Panc1 (cell line): Measurements from ENCODE around the gene LIPT2. TPM values are rescaled to one million over a fixed set of nuclear protein-coding genes. Genes with fewer than 3 reads are reported as not detected.

Source experiments
- ATAC-seq: fragments of 200-7000 bp; cut with Tn5 transposase; 2 replicates; pipeline ENCODE4 v1.9.1; 2020; ENCODE audit warnings: mild to moderate bottlenecking, moderate library complexity
- BruUV-seq: library from RNA; stranded (reverse); fragments of 400-500 nt; replicated peaks from 2 replicates; lab custom pipeline; 2021; lab: Mats Ljungman, UMichigan
- CTCF ChIA-PET: fragments of 300-600 bp; sonication (Branson Sonifier 250); formaldehyde crosslinking; loops from one replicate; lab custom pipeline; 2022; ENCODE audit warnings: antibody characterized with exemption; lab: Charles Lee
- POLR2A ChIA-PET: fragments of 300-600 bp; sonication (Branson Sonifier 250); formaldehyde crosslinking; loops from one replicate; lab custom pipeline; 2022; ENCODE audit warnings: antibody characterized with exemption; lab: Charles Lee
- DNase-seq: peaks from one replicate; pipeline ENCODE4 v3.0.0-alpha.2; 2010; ENCODE audit warnings: low read depth, low spot score
- H3K27ac ChIP-seq: 2 replicates; pipeline ENCODE4 v1.5.1; 2011; ENCODE audit warnings: mild to moderate bottlenecking, low read length, inconsistent platforms
- H3K27me3 ChIP-seq: fragments of 200-500 bp; sonication (Bioruptor generic); 2 replicates; pipeline ENCODE4 v1.6.0; 2014; ENCODE audit warnings: low read length, inconsistent platforms; ENCODE audit not compliant: control insufficient read depth, insufficient read depth
- H3K36me3 ChIP-seq: fragments of 200-500 bp; sonication (Bioruptor generic); 2 replicates; pipeline ENCODE4 v1.5.1; 2014; ENCODE audit warnings: inconsistent platforms, mild to moderate bottlenecking, low read length, moderate library complexity; ENCODE audit not compliant: control insufficient read depth, insufficient read depth
- H3K4me1 ChIP-seq: 2 replicates; pipeline ENCODE4 v1.5.1; 2011; ENCODE audit warnings: inconsistent platforms, mild to moderate bottlenecking, low read length, moderate library complexity; ENCODE audit not compliant: control insufficient read depth, insufficient read depth
- H3K4me3 ChIP-seq, 2 experiments: 2 replicates each; pipeline ENCODE4 v1.5.1; 2011 to 2012; ENCODE audit warnings: low read depth in 2 of 2, low read length in 2 of 2, mild to moderate bottlenecking in 2 of 2, inconsistent platforms in 1 of 2, moderate library complexity in 1 of 2
- H3K9me3 ChIP-seq: fragments of 200-500 bp; sonication (Bioruptor generic); 2 replicates; pipeline ENCODE4 v1.5.1; 2014; ENCODE audit warnings: low read depth, mild to moderate bottlenecking, inconsistent platforms, low read length, moderate library complexity; ENCODE audit not compliant: control insufficient read depth, insufficient read depth
- POLR2AphosphoS5 ChIP-seq: IDR thresholded peaks from 2 replicates; pipeline ENCODE4 v1.6.1; 2012; ENCODE audit warnings: mild to moderate bottlenecking, low read depth, low read length, moderate library complexity
- SIN3A ChIP-seq: IDR thresholded peaks from 2 replicates; pipeline ENCODE4 v1.6.1; 2012; ENCODE audit warnings: low read depth, mild to moderate bottlenecking, low read length, moderate library complexity, borderline replicate concordance; ENCODE audit not compliant: insufficient read depth
- TCF7L2 ChIP-seq: IDR thresholded peaks from 2 replicates; pipeline ENCODE4 v1.6.1; 2011; ENCODE audit warnings: mild to moderate bottlenecking, low read depth, low read length, inconsistent platforms
- in situ Hi-C: cut with HindIII; loops from 2 replicates; pipeline ENCODE4 v1.10.0; 2016; ENCODE audit warnings: low sequenced_read_pairs, low pct_unique_long_range_greater_than_20kb
- intact Hi-C: fragments of 100-400 bp; cut with micrococcal nuclease; formaldehyde crosslinking; loops from one replicate; pipeline ENCODE4 v1.10.0; 2022; ENCODE audit not compliant: unreplicated experiment
- total RNA-seq: library from RNA; stranded (reverse); gene quantifications from one replicate; pipeline ENCODE4 v1.2.1, GENCODE V29; 2021; ENCODE audit not compliant: unreplicated experiment
- TF ChIP-seq, protein P1 (sequence below), 2 experiments: IDR thresholded peaks; 2 replicates each; pipeline ENCODE4 v1.6.1; 2011 to 2012; ENCODE audit warnings: low read depth in 2 of 2, control low read depth in 1 of 2, low read length in 1 of 2, mild to moderate bottlenecking in 1 of 2, moderate library complexity in 1 of 2; ENCODE audit not compliant: insufficient read depth in 1 of 2
- TF ChIP-seq, protein P2 (sequence below): fragments of 450-650 bp; IDR thresholded peaks from 2 replicates; pipeline ENCODE4 v1.5.1; 2017; ENCODE audit warnings: mild to moderate bottlenecking

LIPT2 gene
- total RNA-seq, 1 experiment from 2014 or later = 6.2 TPM

DNA sequence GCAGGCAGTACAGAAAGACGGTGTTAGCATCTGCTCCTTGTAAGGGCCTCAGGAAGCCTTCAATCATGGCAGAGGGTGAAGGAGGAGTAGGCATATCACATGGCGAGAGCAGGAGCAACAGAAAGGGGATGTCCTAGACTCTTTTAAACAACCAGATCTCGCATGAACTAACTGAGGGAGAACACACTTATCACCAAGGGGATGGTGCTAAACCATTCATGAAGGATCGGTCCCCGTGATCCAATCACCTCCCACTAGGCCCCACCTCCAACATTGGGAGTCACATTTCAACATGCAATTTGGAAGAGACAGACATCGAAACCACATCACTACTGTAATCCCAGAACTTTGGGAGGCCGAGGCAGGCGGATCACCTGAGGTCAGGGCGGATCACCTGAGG, 39.9 kb upstream of the LIPT2 start:
- DNase-seq (no peak), ATAC-seq (no peak)
- TF ChIP-seq, protein P1, sequence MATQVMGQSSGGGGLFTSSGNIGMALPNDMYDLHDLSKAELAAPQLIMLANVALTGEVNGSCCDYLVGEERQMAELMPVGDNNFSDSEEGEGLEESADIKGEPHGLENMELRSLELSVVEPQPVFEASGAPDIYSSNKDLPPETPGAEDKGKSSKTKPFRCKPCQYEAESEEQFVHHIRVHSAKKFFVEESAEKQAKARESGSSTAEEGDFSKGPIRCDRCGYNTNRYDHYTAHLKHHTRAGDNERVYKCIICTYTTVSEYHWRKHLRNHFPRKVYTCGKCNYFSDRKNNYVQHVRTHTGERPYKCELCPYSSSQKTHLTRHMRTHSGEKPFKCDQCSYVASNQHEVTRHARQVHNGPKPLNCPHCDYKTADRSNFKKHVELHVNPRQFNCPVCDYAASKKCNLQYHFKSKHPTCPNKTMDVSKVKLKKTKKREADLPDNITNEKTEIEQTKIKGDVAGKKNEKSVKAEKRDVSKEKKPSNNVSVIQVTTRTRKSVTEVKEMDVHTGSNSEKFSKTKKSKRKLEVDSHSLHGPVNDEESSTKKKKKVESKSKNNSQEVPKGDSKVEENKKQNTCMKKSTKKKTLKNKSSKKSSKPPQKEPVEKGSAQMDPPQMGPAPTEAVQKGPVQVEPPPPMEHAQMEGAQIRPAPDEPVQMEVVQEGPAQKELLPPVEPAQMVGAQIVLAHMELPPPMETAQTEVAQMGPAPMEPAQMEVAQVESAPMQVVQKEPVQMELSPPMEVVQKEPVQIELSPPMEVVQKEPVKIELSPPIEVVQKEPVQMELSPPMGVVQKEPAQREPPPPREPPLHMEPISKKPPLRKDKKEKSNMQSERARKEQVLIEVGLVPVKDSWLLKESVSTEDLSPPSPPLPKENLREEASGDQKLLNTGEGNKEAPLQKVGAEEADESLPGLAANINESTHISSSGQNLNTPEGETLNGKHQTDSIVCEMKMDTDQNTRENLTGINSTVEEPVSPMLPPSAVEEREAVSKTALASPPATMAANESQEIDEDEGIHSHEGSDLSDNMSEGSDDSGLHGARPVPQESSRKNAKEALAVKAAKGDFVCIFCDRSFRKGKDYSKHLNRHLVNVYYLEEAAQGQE (IDR thresholded peaks at IDR 0.05; ENCODE audit: insufficient read depth in 1 of 2, low read depth in 2 of 2, low read length in 1 of 2) = no peak
- TF ChIP-seq TCF7L2 (no peak), POLR2AphosphoS5 (no peak), SIN3A (no peak)
- TF ChIP-seq, protein P2, sequence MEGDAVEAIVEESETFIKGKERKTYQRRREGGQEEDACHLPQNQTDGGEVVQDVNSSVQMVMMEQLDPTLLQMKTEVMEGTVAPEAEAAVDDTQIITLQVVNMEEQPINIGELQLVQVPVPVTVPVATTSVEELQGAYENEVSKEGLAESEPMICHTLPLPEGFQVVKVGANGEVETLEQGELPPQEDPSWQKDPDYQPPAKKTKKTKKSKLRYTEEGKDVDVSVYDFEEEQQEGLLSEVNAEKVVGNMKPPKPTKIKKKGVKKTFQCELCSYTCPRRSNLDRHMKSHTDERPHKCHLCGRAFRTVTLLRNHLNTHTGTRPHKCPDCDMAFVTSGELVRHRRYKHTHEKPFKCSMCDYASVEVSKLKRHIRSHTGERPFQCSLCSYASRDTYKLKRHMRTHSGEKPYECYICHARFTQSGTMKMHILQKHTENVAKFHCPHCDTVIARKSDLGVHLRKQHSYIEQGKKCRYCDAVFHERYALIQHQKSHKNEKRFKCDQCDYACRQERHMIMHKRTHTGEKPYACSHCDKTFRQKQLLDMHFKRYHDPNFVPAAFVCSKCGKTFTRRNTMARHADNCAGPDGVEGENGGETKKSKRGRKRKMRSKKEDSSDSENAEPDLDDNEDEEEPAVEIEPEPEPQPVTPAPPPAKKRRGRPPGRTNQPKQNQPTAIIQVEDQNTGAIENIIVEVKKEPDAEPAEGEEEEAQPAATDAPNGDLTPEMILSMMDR = no peak
- in situ Hi-C loops = no loop called here
- no peaks in the 10 kb centered on the region for H3K27me3 ChIP-seq
- H3K9me3 ChIP-seq = no peaks in the 10 kb centered on the region
- H3K27ac ChIP-seq = no peak overlapping the region
- H3K36me3 ChIP-seq = no peaks in the 10 kb centered on the region
- ChIA-PET CTCF (no interaction called here), POLR2A (interaction anchor here (0.7 kb wide), 1 partner anchor 117 kb away, joined by 13 read pairs; no protein-coding TSS in a partner anchor)
- H3K4me3 ChIP-seq = no peak overlapping the region
- BruUV-seq = no TSS peak
- no peaks in the 10 kb centered on the region for H3K4me1 ChIP-seq
- intact Hi-C loops = no loop called here

DNA sequence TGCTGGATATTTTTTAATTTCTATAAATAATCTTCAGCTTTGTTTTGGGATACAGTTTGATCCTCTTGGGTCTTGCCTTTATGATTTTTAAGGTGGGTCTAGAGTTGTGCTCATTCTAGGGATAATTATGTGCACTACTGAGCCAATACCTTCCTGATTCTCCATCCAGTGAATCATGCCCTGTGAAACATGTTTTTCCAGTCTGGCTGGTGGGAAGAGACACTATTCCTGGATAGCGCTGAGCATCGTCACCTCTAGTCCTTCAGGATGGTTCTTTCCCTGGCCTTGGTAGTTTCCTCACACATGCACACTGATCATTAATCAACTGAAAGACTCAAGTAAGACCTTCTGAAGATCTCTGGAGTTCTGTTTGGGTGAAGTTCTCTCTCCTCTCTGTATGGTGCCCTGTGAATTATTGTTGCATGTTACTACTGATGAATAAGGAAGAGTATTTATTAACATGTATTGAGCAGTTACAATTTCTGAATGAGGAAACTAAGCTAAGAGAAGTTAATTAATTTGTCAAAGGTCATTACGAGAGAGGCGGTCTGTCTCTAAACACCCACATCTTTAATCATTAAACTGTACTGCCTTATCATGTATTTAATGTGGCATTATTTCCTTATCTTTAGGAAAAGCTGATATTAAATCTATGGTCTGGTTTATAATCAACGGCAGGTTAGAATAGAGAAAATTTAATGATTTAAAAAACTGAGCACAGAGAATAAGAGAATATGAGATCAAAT, 39.1 kb upstream of the LIPT2 start:
- DNase-seq (no peak), ATAC-seq (no peak)
- ChIA-PET POLR2A (no interaction called here), CTCF (no interaction called here)
- in situ Hi-C loops = no loop called here
- H3K27ac ChIP-seq = no peak overlapping the region
- intact Hi-C loops = no loop called here
- TF ChIP-seq TCF7L2 = no peak
- no peak for TF ChIP-seq POLR2AphosphoS5
- TF ChIP-seq, protein P2 = no peak
- TF ChIP-seq, protein P1 (IDR thresholded peaks at IDR 0.05; ENCODE audit: insufficient read depth in 1 of 2, low read depth in 2 of 2, low read length in 1 of 2) = no peak
- TF ChIP-seq SIN3A = no peak
- no peak overlapping the region for H3K4me3 ChIP-seq
- H3K27me3 ChIP-seq = no peaks in the 10 kb centered on the region
- H3K4me1 ChIP-seq = no peaks in the 10 kb centered on the region
- H3K36me3 ChIP-seq = no peaks in the 10 kb centered on the region
- no TSS peak for BruUV-seq
- no peaks in the 10 kb centered on the region for H3K9me3 ChIP-seq
